IPS-NIHi7 (cell line): ENCODE results near the gene RFC5.
"Not testable (repeated sequence)": the region's sequence is repeated elsewhere in the genome, so short reads cannot be mapped to it uniquely, and the experiment has no call there.

Experiments
- DNase-seq: peaks from one replicate; pipeline ENCODE4 v3.0.0; 2012; ENCODE audit warnings: mixed read lengths; ENCODE audit errors: extremely low spot score

RFC5 gene

GRCh38 chr12:118015944-118016343 lies 559 bp upstream of the RFC5 start:
- DNase-seq = no peak

- DNase-seq = no peak
Observed at GRCh38 chr12:118017926-118018325, 1.4 kb downstream of the RFC5 start.

DNA sequence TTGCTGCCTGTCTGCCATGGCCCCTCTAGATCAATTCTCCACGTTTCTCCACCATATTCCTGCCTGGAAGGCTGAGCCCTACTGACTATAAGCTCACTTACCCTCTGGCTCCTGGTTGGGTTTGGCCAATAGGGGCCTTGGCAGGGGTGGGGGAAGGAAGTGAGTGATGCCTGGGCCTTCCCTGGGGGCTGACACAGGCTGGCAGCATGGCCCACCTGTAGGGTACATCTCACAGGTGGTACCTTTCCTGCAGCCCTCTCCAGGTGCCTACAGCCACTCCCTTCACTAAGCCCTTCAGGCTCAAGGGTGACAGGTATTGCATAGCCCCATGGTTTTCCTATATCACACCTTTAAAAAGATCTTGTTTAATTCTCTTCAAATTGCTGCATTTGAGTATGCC lies 3.5 kb downstream of the RFC5 start:
- no peak for DNase-seq

DNA sequence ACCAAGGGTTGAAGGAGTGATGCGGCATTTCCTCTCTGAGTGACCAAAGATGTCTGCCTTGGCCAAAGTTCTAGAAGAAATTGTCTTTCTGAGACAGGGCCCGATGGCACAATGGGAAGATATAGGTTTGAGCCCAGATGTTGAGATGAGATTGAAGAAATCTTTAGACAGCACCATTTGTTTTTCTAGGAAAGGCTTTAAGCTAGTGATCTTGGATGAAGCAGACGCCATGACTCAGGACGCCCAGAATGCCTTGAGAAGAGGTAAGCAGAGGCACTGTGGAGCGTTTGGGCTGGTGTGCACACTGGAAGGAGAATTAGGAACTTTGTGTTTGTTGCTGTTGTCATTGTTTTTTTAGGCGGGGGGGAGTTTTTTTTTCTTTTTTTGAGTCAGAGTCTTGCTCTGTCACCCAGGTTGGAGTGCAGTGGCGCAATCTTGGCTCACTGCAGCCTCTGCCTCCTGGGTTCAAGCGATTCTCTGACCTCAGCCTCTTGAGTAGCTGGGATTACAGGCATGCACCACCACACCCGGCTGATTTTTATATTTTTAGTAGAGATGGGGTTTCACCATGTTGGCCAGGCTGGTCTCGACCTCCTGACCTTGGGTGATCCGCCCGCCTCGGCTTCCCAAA lies 5.7 kb downstream of the RFC5 start:
- DNase-seq = not testable (repeated sequence)

GRCh38 chr12:118022728-118023109 lies 6.2 kb downstream of the RFC5 start:
- DNase-seq = no peak

DNA sequence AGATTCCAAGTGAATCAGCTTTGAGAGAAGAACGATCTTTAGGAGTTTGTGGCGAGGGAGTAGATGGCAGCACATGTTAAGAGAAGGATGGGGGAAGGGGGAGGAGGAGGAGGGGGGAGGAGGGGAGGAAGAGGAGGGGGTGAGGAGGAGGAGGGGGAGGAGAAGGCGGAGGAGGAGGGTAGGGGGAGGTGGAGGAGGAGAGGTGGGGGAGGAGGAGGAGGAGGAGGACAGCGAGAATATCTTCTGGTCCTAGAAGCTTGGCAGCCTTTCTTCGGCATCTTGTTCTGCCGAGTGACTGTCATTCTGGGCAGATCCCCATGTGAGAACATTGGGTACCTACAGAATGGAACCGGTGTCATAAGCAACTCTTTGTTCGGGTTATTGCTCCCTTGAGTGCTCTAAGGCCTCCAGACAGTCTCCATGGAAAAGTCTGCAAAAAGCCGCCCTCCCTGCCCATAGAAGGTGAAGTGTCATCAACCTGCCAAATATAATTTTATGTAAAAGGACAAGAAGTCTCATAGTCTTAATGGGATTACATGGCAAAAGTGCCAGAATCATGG lies 6.9 kb downstream of the RFC5 start:
- no peak for DNase-seq

DNA sequence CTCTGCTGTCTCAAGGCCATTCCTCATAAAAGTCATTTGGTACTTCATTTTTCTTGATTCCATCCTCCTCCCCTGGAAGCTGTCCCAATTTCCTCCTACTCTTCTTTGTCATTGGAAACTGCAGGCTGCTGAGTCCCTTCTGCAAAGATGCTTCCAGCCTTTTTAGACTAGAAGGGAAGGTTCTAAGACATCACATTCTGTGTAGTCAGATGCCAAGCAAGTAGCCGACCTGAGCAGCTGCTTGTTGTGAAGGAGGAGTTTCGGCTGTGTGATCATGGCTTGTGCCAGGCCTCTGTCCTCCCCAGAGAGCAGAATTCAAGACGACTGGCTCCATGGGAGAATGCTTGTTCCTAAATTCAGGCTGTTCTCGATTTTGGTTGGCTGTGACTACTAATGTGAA lies 8.7 kb downstream of the RFC5 start:
- DNase-seq = no peak

DNA sequence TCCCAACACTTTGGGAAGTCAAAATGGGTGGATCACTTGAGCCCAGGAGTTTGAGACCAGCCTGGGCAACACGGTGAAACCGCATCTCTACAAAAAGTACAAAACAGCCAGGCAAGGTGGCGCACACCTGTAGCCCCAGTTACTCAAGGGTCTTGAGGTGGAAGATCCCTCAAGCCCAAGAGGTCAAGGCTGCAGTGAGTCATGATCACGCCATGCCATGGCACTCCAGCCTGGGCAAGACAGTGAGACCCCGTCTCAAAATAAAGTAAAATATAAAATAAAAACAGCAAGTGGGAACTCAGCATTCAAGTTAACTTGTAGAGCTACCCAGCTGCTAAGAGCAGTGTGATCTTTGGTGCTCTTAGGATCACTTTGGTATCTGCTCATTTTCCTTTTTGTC lies 12.7 kb downstream of the RFC5 start:
- no peak for DNase-seq

DNA sequence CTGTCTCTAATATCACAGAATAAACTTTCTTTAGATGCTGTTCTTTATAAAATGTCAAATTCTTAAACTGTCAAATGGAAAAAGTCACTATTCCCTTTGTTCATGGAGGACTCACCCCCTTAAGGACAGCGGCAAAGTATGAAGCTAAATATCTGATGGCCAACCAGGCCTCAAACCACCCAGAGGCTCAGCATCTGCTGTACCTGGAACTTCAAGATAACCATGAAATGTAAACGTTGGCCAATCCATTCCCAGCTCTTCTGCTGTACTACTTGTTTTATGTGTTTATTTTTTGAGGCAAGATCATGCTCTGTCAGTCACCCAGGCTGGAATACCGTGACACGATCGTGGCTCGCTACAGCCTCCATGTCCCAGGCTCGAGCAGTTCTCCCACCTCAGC lies 15.7 kb downstream of the RFC5 start:
- no peak for DNase-seq

DNA sequence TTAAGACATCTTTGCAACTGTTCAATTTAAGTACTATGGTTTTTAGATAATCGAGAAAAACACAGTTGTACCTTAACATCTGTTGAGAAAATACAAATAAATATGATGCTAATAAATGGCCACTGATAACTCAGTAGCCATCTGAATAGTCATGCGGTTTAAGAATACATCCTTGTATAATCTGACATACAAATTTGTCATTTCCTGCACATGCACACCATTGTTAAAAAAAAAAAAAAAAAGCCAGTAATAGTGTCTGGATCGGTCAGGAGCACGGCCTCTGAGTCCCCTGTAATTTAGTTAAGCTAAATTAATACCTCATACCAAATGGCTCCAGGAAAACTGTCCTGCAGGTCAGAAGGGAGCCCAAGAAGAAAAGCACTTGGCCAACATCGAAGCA lies 16.8 kb downstream of the RFC5 start:
- no peak for DNase-seq

DNA sequence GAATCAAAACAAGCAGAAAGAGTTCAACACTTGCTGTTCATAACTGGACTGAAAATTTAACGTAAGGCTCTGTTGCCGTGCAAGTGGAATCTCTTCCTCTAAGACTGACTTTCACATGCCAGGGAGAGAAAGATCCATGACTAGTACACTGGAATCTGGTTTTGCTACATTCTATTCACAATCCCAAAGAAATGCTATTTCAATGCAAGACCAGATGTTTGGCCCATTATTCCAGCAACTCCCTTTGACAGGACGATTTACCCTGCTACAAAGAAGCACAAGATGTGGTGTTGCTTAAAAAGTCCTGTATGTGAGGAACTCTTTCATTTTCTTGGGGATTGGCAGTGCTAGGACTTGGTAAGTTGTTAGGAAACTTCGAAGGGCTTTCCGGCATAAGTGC lies 17.4 kb downstream of the RFC5 start:
- DNase-seq = no peak

DNA sequence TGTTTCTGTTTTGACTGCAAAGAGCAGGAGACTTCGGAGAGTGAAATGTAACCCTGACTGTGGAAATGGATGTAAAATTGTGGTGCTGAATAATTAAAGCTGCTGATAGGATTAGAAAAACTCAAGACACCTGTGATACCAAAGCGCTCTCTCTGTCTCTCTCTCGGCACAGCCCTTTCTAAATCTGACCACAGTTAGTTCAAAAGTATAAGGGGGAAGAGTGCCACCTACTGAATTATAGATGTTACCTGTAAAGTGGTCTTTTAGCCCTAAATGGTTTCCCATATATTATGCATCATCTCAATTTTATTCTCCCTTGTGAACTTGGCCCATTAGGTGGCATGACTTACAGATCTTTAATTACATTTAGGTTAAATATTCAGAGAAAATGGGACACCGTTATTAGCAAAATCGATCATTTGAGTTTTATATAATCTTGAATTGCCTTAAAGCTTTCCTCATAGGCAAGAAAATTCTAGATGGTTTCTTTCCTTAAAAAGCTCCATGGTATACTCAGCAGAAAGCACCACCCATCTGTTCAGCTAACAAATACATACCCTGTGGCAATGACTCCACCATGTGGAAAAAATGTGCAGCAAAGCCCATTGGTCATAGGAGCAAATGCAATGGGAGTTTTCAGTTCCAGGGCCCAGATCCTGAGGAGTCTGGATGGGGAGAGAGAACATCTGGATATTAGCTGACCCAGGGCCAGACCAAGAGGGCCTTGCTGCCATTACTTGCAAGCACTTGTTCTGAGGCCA lies 18.1 kb downstream of the RFC5 start:
- DNase-seq = peak; percentile 36

DNA sequence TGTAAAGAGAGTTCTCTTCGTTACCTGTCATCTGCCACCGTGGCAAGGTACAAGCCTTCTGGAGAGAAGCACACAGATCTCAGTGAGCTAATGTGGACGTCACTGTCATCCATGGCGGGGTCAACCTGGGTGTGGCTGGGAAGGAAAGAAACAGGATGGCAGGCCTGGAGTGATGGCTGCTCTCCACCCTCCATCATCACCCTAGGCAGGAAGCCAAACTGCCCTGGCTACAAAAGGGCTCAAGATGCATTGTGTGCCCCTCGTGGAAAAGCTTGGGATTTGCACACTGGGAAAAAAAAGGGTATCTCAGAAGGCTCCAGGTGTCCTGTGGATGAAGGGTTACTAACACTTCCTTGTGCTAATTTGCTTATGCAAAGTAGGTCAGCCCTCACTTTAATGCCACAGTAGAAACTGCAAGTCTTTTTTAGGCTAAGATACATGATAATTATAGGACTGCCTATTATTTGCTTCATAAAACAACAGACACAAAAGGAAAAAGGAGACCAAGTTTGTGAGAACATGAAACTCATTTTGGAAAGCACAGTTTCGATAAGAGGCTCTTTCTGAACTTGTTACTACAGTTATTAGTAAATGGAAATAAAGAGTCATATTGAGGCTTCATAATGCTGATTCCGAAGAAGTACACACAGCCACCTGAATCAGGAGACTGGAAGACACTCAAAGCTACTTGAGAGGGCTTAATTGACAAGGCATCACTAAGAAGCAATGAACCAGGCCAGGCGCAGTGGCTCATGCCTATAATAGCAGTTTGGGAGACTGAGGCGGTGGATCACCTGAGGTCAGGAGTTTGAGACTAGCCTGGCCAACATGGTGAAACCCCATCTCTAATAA lies 18.9 kb downstream of the RFC5 start:
- DNase-seq = no peak

- DNase-seq = no peak
Observed at GRCh38 chr12:118036672-118037411, 20.3 kb downstream of the RFC5 start.

- no peak for DNase-seq
Observed at GRCh38 chr12:118038137-118038536, 21.6 kb downstream of the RFC5 start.

GRCh38 chr12:118042091-118042490 lies 25.6 kb downstream of the RFC5 start:
- DNase-seq = no peak

GRCh38 chr12:118044075-118044474 lies 27.6 kb downstream of the RFC5 start:
- no peak for DNase-seq

DNA sequence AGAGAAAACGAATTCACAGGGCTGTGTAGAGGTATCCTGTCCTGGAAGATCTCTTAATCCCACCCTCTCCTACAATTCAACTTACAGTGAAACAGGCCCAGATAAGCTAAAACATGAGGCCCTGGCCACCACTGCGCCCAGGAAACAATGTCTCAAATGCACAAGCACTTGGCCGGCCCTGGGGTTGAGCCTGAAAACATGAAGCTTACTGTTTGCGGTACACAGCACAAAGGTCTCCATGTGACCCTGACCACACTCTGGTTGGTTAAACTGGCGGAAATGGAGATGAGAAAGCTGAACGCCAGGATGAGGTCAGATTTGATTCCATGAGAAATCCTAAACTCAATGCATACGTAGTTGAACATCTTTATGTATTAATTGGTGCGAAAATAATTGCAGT lies 28.1 kb downstream of the RFC5 start:
- DNase-seq = no peak

- DNase-seq = no peak
Observed at GRCh38 chr12:118046430-118046829, 29.9 kb downstream of the RFC5 start.

DNA sequence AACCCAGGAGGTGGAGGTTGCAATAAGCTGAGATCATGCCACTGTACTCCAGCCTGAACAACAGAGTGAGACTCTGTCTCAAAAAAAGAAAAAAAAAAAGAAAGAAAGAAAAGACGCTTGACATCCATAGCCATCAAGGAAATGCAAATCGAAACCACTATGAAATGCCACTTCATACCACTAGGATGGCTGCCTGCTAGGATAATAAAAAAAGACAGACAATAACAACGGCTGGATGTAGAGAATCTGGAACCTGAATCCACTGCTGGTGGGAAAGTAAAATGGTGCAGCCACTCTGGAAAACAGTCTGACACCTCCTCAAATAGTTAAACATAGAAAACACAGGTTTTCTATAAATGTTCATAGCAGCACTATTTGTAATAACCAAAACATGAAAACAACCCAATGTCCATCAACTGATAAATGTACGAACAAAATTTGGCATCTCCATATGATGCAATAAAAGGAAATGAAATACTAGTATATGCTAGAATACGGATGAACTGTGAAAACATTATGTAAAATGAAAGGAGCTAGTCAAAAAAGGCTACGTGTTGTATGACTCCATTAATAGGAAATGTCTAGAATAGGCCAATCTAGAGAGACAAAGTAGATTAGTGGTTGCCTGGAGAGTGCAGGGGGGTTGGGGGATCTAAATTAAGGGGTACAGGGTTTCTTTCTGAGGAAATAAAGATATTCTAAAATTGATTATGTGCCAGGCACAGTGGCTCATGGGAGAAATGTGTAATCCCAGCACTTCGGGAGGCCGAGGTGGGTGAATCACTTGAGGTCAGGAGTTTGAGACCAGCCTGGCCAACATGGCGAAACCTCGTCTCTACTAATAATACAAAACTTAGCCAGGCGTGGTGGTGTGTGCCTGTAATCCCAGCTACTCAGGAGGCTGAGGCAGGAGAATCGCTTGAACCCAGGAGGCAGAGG lies 34.7 kb downstream of the RFC5 start:
- DNase-seq = no peak
